ENCODE data around the gene NRAP. TPM values are rescaled to one million over a fixed set of nuclear protein-coding genes. Genes with fewer than 3 reads are reported as not detected.

Gene NRAP
- total and polyA plus RNA-seq, 2 donors: 0.05 to 0.07 TPM

- 78% methylated on average over 3 of the region's 3 CpGs for WGBS
Observed at GRCh38 chr10:113583571-113583970, 80.3 kb downstream of the NRAP start.

DNA sequence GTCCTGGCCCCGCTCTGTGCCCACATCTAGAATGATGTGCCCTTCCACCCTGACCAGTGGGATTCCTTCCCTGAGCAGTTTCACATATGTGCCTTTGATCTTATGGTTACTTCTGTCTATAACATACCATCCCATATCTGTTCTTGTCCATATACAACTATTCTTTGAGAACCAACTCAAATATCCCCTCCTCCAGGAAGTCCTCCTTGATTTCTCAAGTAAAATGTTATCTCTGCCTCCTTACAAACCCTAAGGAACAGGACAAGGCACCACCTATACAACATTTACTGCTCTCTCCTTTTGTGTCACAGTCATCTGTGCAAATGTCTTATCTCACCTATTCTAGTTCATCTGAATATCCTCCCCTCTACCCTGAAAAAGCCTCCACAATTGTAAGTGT, 82.7 kb downstream of the NRAP start:
- Histone ChIP-seq H3K36me3 (ENCODE audit: control insufficient read depth in 2 of 2, insufficient read depth in 2 of 2, low read length in 1 of 2) (no peaks in the 10 kb centered on the region), H3K4me3 (ENCODE audit: low read length in 2 of 2) (no peak overlapping the region), H3K4me1 (ENCODE audit: control insufficient read depth in 2 of 2, insufficient read depth in 2 of 2, low read length in 2 of 2) (no peaks in the 10 kb centered on the region), H3K9me3 (ENCODE audit: control insufficient read depth in 2 of 2, insufficient read depth in 1 of 2, low read length in 1 of 2) (no peaks in the 10 kb centered on the region), H3K27ac (ENCODE audit: low read depth in 1 of 2, low read length in 1 of 2) (no peak overlapping the region), H3K27me3 (ENCODE audit: control insufficient read depth in 2 of 2, insufficient read depth in 1 of 2, low read length in 1 of 2) (no peaks in the 10 kb centered on the region)
- 96% methylated on average over 1 of the region's 1 CpG for whole genome bisulfite sequencing
- DNase-seq (ENCODE audit: low read depth in 6 of 9, low spot score in 9 of 9): no peak

More at GRCh38 chr10:113583571-113583970, 80.3 kb downstream of the NRAP start:
- Histone ChIP-seq H3K27me3 (ENCODE audit: control insufficient read depth in 2 of 2, insufficient read depth in 1 of 2, low read length in 1 of 2) (no peaks in the 10 kb centered on the region), H3K9me3 (ENCODE audit: control insufficient read depth in 2 of 2, insufficient read depth in 1 of 2, low read length in 1 of 2) (no peaks in the 10 kb centered on the region), H3K4me3 (ENCODE audit: low read length in 2 of 2) (no peak overlapping the region), H3K27ac (ENCODE audit: low read depth in 1 of 2, low read length in 1 of 2) (no peak overlapping the region), H3K4me1 (ENCODE audit: control insufficient read depth in 2 of 2, insufficient read depth in 2 of 2, low read length in 2 of 2) (no peaks in the 10 kb centered on the region), H3K36me3 (ENCODE audit: control insufficient read depth in 2 of 2, insufficient read depth in 2 of 2, low read length in 1 of 2) (no peaks in the 10 kb centered on the region)
- no peak for DNase-seq (ENCODE audit: low read depth in 6 of 9, low spot score in 9 of 9)

GRCh38 chr10:113578773-113579172, 85.1 kb downstream of the NRAP start:
- DNase-seq (ENCODE audit: low read depth in 6 of 9, low spot score in 9 of 9): no peak
- no peaks in the 10 kb centered on the region for H3K9me3 ChIP-seq (ENCODE audit: control insufficient read depth in 2 of 2, insufficient read depth in 1 of 2, low read length in 1 of 2)
- H3K27ac ChIP-seq (ENCODE audit: low read depth in 1 of 2, low read length in 1 of 2): no peak overlapping the region
- 95% methylated on average over 1 of the region's 1 CpG for WGBS
- H3K4me3 ChIP-seq (ENCODE audit: low read length in 2 of 2): no peak overlapping the region
- no peaks in the 10 kb centered on the region for H3K36me3 ChIP-seq (ENCODE audit: control insufficient read depth in 2 of 2, insufficient read depth in 2 of 2, low read length in 1 of 2)
- H3K4me1 ChIP-seq (ENCODE audit: control insufficient read depth in 2 of 2, insufficient read depth in 2 of 2, low read length in 2 of 2): no peaks in the 10 kb centered on the region
- no peaks in the 10 kb centered on the region for H3K27me3 ChIP-seq (ENCODE audit: control insufficient read depth in 2 of 2, insufficient read depth in 1 of 2, low read length in 1 of 2)

- H3K27ac ChIP-seq (ENCODE audit: low read depth in 1 of 2, low read length in 1 of 2): no peak overlapping the region
- peaks cover 0 to 2% of the 10 kb centered on the region in 2 donors for H3K27me3 ChIP-seq (ENCODE audit: control insufficient read depth in 2 of 2, insufficient read depth in 1 of 2, low read length in 1 of 2)
- no peaks in the 10 kb centered on the region for H3K9me3 ChIP-seq (ENCODE audit: control insufficient read depth in 2 of 2, insufficient read depth in 1 of 2, low read length in 1 of 2)
- no peaks in the 10 kb centered on the region for H3K4me1 ChIP-seq (ENCODE audit: control insufficient read depth in 2 of 2, insufficient read depth in 2 of 2, low read length in 2 of 2)
- peak in 4 of 9 donors; percentile 6 to 39 (median 19) for DNase-seq (ENCODE audit: low read depth in 6 of 9, low spot score in 9 of 9)
- H3K36me3 ChIP-seq (ENCODE audit: control insufficient read depth in 2 of 2, insufficient read depth in 2 of 2, low read length in 1 of 2): no peaks in the 10 kb centered on the region
- WGBS: 77% methylated on average over 4 of the region's 4 CpGs
- H3K4me3 ChIP-seq (ENCODE audit: low read length in 2 of 2): no peak overlapping the region
Observed at GRCh38 chr10:113576852-113577251, 87.0 kb downstream of the NRAP start.

DNA sequence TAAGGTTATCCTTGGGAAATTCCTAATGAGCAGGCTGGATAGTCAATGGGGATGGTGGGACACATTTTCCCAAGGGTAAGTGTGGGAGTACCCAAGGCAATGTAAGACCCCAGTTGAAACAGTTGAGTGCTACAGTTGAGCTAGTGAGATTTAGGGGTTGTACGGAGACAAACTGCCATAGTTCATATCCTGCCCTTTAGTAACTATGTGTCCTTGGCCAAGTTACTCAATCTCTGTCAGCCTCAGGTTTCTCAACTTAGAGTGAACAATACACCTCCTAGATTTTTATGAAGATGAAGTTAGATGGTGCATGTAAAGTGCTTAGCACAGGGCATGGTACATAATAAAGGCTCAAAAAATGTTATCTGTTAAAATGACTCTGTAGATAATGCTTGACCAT, 90.5 kb downstream of the NRAP start:
- Histone ChIP-seq H3K4me3 (ENCODE audit: low read length in 2 of 2) (no peak overlapping the region), H3K4me1 (ENCODE audit: control insufficient read depth in 2 of 2, insufficient read depth in 2 of 2, low read length in 2 of 2) (no peaks in the 10 kb centered on the region), H3K9me3 (ENCODE audit: control insufficient read depth in 2 of 2, insufficient read depth in 1 of 2, low read length in 1 of 2) (no peaks in the 10 kb centered on the region), H3K27ac (ENCODE audit: low read depth in 1 of 2, low read length in 1 of 2) (no peak overlapping the region), H3K36me3 (ENCODE audit: control insufficient read depth in 2 of 2, insufficient read depth in 2 of 2, low read length in 1 of 2) (no peaks in the 10 kb centered on the region), H3K27me3 (ENCODE audit: control insufficient read depth in 2 of 2, insufficient read depth in 1 of 2, low read length in 1 of 2) (peaks cover 0 to 5% of the 10 kb centered on the region in 2 donors)
- 95% methylated on average over 1 of the region's 1 CpG for WGBS
- no peak for DNase-seq (ENCODE audit: low read depth in 6 of 9, low spot score in 9 of 9)

- DNase-seq (ENCODE audit: low read depth in 6 of 9, low spot score in 9 of 9): no peak
- H3K4me1 ChIP-seq (ENCODE audit: control insufficient read depth in 2 of 2, insufficient read depth in 2 of 2, low read length in 2 of 2): peaks cover 0 to 1% of the 10 kb centered on the region in 2 donors
- H3K27me3 ChIP-seq (ENCODE audit: control insufficient read depth in 2 of 2, insufficient read depth in 1 of 2, low read length in 1 of 2): peaks cover 0 to 5% of the 10 kb centered on the region in 2 donors
- no peak overlapping the region for H3K4me3 ChIP-seq (ENCODE audit: low read length in 2 of 2)
- H3K9me3 ChIP-seq (ENCODE audit: control insufficient read depth in 2 of 2, insufficient read depth in 1 of 2, low read length in 1 of 2): peaks cover 0 to 2% of the 10 kb centered on the region in 2 donors
- WGBS: 68% methylated on average over 11 of the region's 11 CpGs
- H3K36me3 ChIP-seq (ENCODE audit: control insufficient read depth in 2 of 2, insufficient read depth in 2 of 2, low read length in 1 of 2): no peaks in the 10 kb centered on the region
- H3K27ac ChIP-seq (ENCODE audit: low read depth in 1 of 2, low read length in 1 of 2): no peak overlapping the region
Observed at GRCh38 chr10:113572520-113573290, 91.1 kb downstream of the NRAP start.

DNA sequence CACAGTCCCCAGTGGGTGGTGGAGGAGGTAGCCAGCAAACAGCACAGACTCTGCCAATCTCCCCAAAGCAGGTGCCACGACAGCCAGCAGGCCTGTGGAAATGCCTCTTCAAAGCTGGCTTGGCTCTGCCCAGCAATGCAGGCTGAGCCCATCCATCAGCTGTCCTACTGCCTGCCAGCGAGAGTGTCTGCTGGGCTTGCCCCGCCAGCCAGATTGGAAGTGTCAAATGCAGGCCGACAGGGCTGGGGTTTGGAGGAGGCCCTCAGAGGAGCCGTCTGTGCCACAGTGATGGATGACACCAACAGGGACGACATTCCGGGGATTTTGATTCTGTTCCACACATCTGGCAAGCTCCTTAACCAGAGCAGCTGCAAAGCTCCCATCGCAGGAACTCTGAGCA, 94.3 kb downstream of the NRAP start:
- no peaks in the 10 kb centered on the region for H3K36me3 ChIP-seq (ENCODE audit: control insufficient read depth in 2 of 2, insufficient read depth in 2 of 2, low read length in 1 of 2)
- peaks cover 0 to 8% of the 10 kb centered on the region in 2 donors for H3K9me3 ChIP-seq (ENCODE audit: control insufficient read depth in 2 of 2, insufficient read depth in 1 of 2, low read length in 1 of 2)
- no peak for DNase-seq (ENCODE audit: low read depth in 6 of 9, low spot score in 9 of 9)
- H3K4me3 ChIP-seq (ENCODE audit: low read length in 2 of 2): no peak overlapping the region
- H3K4me1 ChIP-seq (ENCODE audit: control insufficient read depth in 2 of 2, insufficient read depth in 2 of 2, low read length in 2 of 2): peaks cover 3 to 11% of the 10 kb centered on the region in 2 donors
- peaks cover 0 to 5% of the 10 kb centered on the region in 2 donors for H3K27me3 ChIP-seq (ENCODE audit: control insufficient read depth in 2 of 2, insufficient read depth in 1 of 2, low read length in 1 of 2)
- 90% methylated on average over 8 of the region's 8 CpGs for WGBS
- no peak overlapping the region for H3K27ac ChIP-seq (ENCODE audit: low read depth in 1 of 2, low read length in 1 of 2)

GRCh38 chr10:113566888-113567287, 97.0 kb downstream of the NRAP start:
- H3K4me3 ChIP-seq (ENCODE audit: low read length in 2 of 2): no peak overlapping the region
- H3K36me3 ChIP-seq (ENCODE audit: control insufficient read depth in 2 of 2, insufficient read depth in 2 of 2, low read length in 1 of 2): no peaks in the 10 kb centered on the region
- peaks cover 3 to 14% of the 10 kb centered on the region in 2 donors for H3K4me1 ChIP-seq (ENCODE audit: control insufficient read depth in 2 of 2, insufficient read depth in 2 of 2, low read length in 2 of 2)
- peaks cover 0 to 8% of the 10 kb centered on the region in 2 donors for H3K9me3 ChIP-seq (ENCODE audit: control insufficient read depth in 2 of 2, insufficient read depth in 1 of 2, low read length in 1 of 2)
- peaks cover 0 to 3% of the 10 kb centered on the region in 2 donors for H3K27me3 ChIP-seq (ENCODE audit: control insufficient read depth in 2 of 2, insufficient read depth in 1 of 2, low read length in 1 of 2)
- 72% methylated on average over 6 of the region's 6 CpGs for WGBS
- no peak for DNase-seq (ENCODE audit: low read depth in 6 of 9, low spot score in 9 of 9)
- no peak overlapping the region for H3K27ac ChIP-seq (ENCODE audit: low read depth in 1 of 2, low read length in 1 of 2)

DNA sequence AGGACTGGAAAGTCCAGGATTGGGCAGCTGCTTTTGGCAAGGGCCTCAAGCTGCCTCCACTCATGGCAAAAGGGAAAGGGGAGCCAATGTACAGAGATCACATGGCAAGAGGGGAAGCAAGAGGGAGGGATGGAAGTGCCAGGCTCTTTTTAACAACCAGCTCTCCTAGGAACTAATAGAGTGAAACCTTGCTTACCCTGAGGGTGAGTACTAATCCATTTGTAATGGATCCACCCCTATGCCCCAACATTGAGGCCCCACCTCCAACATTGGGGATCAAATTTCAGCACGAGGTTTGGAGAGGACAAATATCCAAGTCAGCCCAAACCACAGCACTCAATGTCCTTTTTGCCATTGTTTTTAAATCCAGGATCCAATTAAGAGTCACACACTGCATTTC, 98.5 kb downstream of the NRAP start:
- H3K4me1 ChIP-seq (ENCODE audit: control insufficient read depth in 2 of 2, insufficient read depth in 2 of 2, low read length in 2 of 2): peaks cover 3 to 14% of the 10 kb centered on the region in 2 donors
- H3K9me3 ChIP-seq (ENCODE audit: control insufficient read depth in 2 of 2, insufficient read depth in 1 of 2, low read length in 1 of 2): peaks cover 0 to 8% of the 10 kb centered on the region in 2 donors
- H3K27me3 ChIP-seq (ENCODE audit: control insufficient read depth in 2 of 2, insufficient read depth in 1 of 2, low read length in 1 of 2): peaks cover 0 to 3% of the 10 kb centered on the region in 2 donors
- 40% methylated on average over 1 of the region's 1 CpG for WGBS
- H3K36me3 ChIP-seq (ENCODE audit: control insufficient read depth in 2 of 2, insufficient read depth in 2 of 2, low read length in 1 of 2): no peaks in the 10 kb centered on the region
- H3K4me3 ChIP-seq (ENCODE audit: low read length in 2 of 2): no peak overlapping the region
- no peak overlapping the region for H3K27ac ChIP-seq (ENCODE audit: low read depth in 1 of 2, low read length in 1 of 2)
- DNase-seq (ENCODE audit: low read depth in 6 of 9, low spot score in 9 of 9): no peak

All from thymus (tissue), 11 donors.